ENCODE data around the gene LUC7L2. TPM values are rescaled to one million over a fixed set of nuclear protein-coding genes. Genes with fewer than 3 reads are reported as not detected.
"Not testable (repeated sequence)": the region's sequence is repeated elsewhere in the genome, so short reads cannot be mapped to it uniquely, and the experiment has no call there.

LUC7L2 gene
- total RNA-seq, 1 experiment from 2014 or later = 61.2 TPM

DNA sequence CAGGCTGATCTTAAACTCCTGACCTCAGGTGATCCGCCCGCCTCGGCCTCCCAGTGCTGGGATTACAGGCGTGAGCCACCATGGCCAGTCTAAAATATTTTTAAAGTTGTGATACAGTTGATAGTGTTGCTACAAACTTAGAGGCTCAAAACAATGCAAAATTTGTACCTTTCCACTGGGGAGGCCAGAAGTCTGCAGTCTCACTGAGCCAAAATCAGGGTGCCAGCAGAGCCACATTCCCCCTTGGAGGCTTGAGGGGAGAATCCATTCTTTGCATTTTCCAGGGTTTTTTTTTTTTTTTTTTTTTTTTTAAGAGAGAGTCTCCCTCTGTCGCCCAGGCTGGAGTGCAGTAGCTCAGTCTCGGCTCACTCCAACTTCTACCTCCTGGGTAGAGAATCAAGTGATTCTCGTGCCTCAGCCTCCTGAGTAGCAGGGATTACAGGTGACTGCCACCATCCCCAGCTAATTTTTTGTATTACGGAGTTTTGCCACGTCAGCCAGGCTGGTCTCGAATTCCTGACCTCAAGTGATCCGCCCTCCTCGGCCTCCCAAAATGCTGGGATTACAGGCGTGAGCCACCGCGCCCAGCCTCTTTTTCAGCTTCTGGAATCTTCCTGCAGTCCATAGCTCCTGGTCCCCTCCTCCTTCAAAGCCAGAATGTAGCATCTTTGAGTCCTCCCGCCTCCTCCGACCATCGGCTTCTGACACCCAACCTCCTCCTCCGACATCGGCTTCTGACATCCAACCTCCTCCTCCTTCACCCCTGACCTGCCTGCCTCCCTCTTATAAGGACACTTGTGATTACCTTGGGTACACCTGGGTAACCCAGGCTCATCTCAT is 86.6 kb downstream of the LUC7L2 start:
- DNase-seq (ENCODE audit: low spot score) = no peak

- DNase-seq (ENCODE audit: low spot score) = no peak
Observed at GRCh38 chr7:139450851-139451250, 91.2 kb downstream of the LUC7L2 start.

DNA sequence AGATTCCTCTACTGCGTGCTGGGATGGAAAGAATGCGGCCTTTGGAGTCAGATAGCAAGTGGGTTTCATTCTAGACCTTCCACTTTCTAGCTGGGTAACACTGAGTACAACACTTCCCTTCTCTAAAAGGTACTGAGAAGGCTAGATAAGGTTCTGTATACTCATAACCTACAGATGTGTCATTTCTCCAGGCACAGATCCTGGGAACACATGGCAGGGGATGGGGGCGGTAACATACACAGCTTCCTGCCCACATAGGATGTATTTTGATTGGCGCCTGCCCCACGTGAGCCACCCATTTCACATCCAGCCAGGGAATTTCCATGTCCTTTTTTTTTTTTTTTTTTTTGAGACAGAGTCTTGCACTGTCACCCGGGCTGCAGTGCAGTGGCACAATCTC is 91.9 kb downstream of the LUC7L2 start:
- DNase-seq (ENCODE audit: low spot score) = peak; percentile 81

- no peak for DNase-seq (ENCODE audit: low spot score)
Observed at GRCh38 chr7:139452958-139453672, 93.4 kb downstream of the LUC7L2 start.

DNA sequence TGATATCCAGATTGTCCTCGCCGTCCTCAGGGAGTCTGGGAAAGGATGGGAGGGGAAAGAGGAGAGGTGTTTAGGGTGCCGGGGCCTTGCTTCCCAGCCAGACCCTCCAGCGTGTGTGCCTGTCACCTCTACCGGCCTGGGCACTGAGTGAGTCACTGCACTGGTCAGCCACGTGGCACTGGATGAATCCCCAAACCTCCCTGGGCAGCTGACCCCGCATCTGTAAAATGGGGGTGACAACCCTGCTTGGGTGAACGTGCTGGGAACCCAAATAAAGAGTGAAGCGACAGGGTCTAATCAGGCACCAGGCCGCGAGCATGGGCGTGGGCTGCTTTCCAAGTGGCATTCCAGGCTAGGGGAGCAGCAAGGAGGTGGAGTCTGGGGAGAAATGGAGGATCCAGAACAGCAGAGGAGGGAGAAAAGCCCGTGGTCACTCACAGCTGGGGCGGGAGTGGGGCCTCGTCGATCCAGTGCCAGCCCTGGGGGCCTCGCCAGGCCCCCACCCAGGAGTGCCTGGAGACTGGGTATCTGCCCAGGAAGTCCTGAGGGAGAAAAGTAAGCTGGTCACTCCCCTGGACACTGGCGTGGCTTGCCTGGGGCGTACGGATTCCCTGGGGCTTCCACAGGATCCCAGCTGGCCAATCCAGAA is 94.1 kb downstream of the LUC7L2 start:
- DNase-seq (ENCODE audit: low spot score) = no peak

DNA sequence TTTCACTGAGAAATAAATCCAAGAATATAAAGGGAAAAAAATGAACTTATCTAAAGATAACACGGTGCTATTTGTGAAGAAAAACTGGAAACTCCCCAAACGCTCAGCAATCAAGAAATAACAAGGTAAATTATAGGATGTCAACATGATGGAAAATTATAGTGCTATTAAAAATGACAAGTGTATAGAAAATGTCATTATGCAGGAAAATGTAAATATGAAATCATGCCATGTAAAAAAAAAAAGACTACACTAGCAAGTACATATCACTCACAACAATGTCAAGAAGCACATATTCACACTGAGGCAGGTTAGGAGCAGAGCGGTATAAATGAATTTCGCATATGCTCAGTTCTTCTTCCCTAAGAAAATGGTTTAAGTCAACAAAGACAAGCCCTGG is 96.1 kb downstream of the LUC7L2 start:
- no peak for DNase-seq (ENCODE audit: low spot score)

- no peak for DNase-seq (ENCODE audit: low spot score)
Observed at GRCh38 chr7:139456511-139456910, 96.8 kb downstream of the LUC7L2 start.

DNA sequence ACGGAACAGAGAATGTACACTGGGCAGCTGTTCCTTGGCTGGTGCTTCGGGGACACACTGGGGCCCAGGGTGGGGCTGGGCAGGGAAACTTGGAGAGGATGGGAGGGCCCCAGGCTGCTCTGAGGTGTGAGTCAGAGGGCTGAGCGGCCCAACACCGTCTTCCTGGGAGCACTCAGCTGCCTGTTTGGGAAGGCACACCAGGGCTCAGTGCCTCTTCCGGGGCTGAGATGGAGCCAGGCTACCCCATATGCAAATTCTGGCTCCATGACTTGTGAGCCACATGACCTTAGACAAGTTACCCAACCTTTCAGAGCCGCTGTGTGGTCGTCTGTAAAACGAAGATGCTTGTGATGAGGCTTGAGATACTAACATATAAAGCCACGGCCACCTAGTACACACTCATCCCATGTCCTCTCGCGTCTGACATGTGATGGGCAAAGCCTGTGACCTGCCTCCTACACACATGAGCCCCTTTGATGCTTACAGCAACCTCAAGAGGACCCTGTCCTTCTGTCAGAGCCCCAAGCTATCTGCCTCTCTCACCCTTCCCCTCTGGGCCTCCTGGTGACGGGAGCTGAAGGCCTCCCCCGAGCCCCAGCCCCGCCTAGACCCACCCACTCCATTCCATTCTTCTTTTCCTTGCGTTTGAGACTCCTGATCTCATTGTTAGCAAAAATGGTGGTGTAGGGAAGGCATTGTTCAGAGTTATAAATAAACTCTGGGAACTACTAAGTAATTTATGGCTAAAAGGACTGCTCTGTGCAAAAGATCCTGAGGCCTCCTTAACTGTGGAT is 97.7 kb downstream of the LUC7L2 start:
- peak; percentile 49 for DNase-seq (ENCODE audit: low spot score)

GRCh38 chr7:139463421-139463820 is 103.7 kb downstream of the LUC7L2 start:
- DNase-seq (ENCODE audit: low spot score) = not testable (repeated sequence)

DNA sequence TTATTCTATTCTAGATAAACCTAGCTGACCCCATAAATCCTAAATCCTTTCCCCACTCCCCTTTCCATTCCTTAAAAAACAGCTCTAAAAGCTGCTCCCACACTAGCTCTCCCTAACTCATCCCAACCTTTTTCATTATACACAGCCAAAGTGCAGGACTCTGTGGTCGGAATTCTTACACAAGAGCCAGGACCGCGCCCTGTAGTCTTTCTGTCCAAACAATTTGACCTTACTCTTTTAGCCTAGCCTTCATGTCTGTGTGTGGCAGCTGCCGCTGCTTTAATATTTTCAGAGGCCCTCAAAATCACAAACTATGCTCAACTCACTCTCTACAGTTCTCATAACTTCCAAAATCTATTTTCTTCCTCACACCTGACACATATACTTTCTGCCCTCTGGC is 104.8 kb downstream of the LUC7L2 start:
- DNase-seq (ENCODE audit: low spot score) = not testable (repeated sequence)

DNA sequence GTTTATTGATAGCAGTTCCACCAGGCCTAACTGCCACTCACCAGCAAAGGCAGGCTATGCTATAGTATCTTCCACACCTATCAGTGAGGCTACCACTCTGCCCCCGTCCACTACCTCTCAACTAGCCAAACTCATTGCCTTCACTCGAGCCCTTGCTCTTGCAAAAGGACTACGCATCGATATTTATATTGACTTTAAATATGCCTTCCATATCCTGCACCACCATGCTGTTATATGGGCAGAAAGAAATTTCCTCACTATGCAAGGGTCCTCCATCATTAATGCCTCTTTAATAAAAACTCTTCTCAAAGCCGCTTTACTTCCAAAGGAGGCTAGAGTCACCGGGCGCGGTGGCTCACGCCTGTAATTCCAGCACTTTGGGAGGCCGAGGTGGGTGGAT is 105.4 kb downstream of the LUC7L2 start:
- not testable (repeated sequence) for DNase-seq (ENCODE audit: low spot score)

GRCh38 chr7:139467729-139468128 is 108.0 kb downstream of the LUC7L2 start:
- DNase-seq (ENCODE audit: low spot score) = not testable (repeated sequence)

- not testable (repeated sequence) for DNase-seq (ENCODE audit: low spot score)
Observed at GRCh38 chr7:139468281-139468680, 108.6 kb downstream of the LUC7L2 start.

DNA sequence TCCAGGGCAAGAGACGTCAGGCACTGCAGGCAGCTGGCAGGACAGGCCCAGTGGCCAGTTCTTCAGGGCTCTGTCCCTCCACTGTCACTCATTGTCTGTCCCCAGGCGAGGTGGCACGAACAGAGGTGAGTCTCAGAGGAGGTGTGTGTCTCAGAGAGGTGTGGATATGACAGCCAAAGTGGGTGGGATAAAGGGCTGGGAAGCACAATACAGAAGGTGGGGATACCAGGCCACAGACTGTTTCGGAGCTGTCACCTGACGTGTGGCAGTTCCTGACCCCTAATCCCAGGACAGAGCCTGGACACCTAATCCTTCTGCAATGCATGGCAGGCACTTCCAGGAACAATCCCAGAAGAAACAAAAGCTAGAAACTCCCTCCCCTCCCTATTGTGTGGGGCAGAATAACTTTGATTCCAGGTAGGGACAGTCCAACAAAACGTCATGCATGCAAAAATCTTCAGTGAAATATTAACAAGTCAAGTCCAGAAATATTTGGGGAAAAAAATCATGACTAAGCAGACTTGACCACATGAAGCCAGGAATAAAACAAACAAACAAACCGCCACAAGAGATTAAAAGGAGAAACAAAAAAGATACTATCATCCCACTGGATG is 112.2 kb downstream of the LUC7L2 start:
- peak; percentile 40 for DNase-seq (ENCODE audit: low spot score)

Other genes starting within 250 kb of the LUC7L2 start
- gene UBN2, start 128.7 kb upstream of the LUC7L2 start, total RNA-seq (2014; rRNA removed; shearing (Covaris generic)) = 2.3 and 3.3 TPM in 2 replicates
- gene FMC1, start 18.6 kb upstream of the LUC7L2 start, total RNA-seq (2014; rRNA removed; shearing (Covaris generic)) = 19.4 and 21.0 TPM in 2 replicates
- not detected in 2 replicates for gene KLRG2, start 123.8 kb downstream of the LUC7L2 start, total RNA-seq (2014; rRNA removed; shearing (Covaris generic))
- gene CLEC2L, start 163.8 kb downstream of the LUC7L2 start, total RNA-seq (2014; rRNA removed; shearing (Covaris generic)) = 0.08 TPM in 1 of 2 replicates, not detected in the other